Measurements from ENCODE around the gene C6orf89.
"Not testable (repeated sequence)": the region's sequence is repeated elsewhere in the genome, so short reads cannot be mapped to it uniquely, and the experiment has no call there.

The C6orf89 gene

GRCh38 chr6:36873612-36874442 is 11.9 kb upstream of the C6orf89 start:
- Histone ChIP-seq H3K9ac (ENCODE audit: low read length) (peak overlapping the region; percentile 91), H3K36me3 (ENCODE audit: control insufficient read depth, low read depth, low read length) (peaks cover 19% of the 10 kb centered on the region), H3K27me3 (ENCODE audit: control insufficient read depth, insufficient read depth, low read length) (no peaks in the 10 kb centered on the region), H3K4me1 (ENCODE audit: control insufficient read depth, low read depth, low read length) (peaks cover 5% of the 10 kb centered on the region), H3K4me3 (ENCODE audit: low read length) (peak overlapping the region; percentile 88), H3K27ac (ENCODE audit: low read length) (peak overlapping the region; percentile 97), H3K9me3 (ENCODE audit: control insufficient read depth, low read depth, low read length) (no peaks in the 10 kb centered on the region)

DNA sequence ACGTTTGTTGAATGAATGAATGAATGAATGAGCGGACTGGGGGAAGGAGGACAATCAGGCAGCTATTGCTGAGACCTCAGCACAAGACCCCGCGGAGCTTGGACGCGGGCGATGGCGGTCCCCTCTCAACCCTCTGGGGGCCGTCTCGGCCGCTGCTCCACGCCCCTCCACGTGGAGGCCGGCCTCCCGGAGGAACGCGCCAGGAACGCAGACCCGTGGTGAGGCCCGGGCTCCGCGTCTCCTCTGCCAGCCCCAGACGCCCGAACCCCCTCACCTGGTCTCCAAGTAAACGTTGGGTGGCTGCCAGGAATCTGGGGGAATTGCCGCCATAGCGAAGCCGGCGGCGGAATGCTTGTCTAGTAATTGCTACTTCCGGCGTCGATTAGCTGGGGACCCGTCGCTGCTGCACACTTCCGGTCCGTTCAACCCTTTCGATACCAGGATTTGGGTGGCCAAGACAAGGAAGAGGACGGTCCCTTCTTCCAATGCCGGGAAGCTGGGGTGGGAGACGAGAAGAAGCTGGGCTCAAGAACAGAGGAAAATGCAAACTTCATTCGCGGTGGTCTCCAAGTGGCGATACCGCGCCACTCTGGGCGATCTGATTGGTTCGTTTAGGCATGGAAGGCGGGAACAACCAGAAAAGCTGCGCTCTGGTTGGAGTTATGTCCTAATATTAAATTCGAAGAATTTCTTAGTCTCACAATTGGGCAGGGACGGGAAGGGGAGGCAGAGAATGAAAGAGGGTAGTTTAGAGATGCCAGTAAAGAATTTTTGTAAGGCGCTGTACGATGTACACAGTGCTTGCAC is 11.1 kb upstream of the C6orf89 start, which contains the start of gene PPIL1:
PPIL1 (minus strand) TSS at position 361 of the 807 bp plus-strand sequence; CDS start at position 330, 31 bp downstream.
- H3K36me3 ChIP-seq (ENCODE audit: control insufficient read depth, low read depth, low read length) = peaks cover 16% of the 10 kb centered on the region
- peak within 1 kb of the TSS; percentile 88 for H3K4me3 ChIP-seq (ENCODE audit: low read length)
- H3K9ac ChIP-seq (ENCODE audit: low read length) = peak within 1 kb of the TSS; percentile 91
- no peaks in the 10 kb centered on the region for H3K27me3 ChIP-seq (ENCODE audit: control insufficient read depth, insufficient read depth, low read length)
- H3K9me3 ChIP-seq (ENCODE audit: control insufficient read depth, low read depth, low read length) = no peaks in the 10 kb centered on the region
- peaks cover 5% of the 10 kb centered on the region for H3K4me1 ChIP-seq (ENCODE audit: control insufficient read depth, low read depth, low read length)
- peak within 1 kb of the TSS; percentile 97 for H3K27ac ChIP-seq (ENCODE audit: low read length)

GRCh38 chr6:36875250-36875633 is 10.5 kb upstream of the C6orf89 start:
- no peaks in the 10 kb centered on the region for H3K9me3 ChIP-seq (ENCODE audit: control insufficient read depth, low read depth, low read length)
- H3K4me3 ChIP-seq (ENCODE audit: low read length) = peak overlapping the region; percentile 88
- H3K27me3 ChIP-seq (ENCODE audit: control insufficient read depth, insufficient read depth, low read length) = no peaks in the 10 kb centered on the region
- peaks cover 5% of the 10 kb centered on the region for H3K4me1 ChIP-seq (ENCODE audit: control insufficient read depth, low read depth, low read length)
- peak overlapping the region; percentile 91 for H3K9ac ChIP-seq (ENCODE audit: low read length)
- peak overlapping the region; percentile 97 for H3K27ac ChIP-seq (ENCODE audit: low read length)
- peaks cover 13% of the 10 kb centered on the region for H3K36me3 ChIP-seq (ENCODE audit: control insufficient read depth, low read depth, low read length)

GRCh38 chr6:36884610-36885009 is 1.1 kb upstream of the C6orf89 start:
- Histone ChIP-seq H3K9ac (ENCODE audit: low read length) (no peak overlapping the region), H3K27ac (ENCODE audit: low read length) (no peak overlapping the region), H3K9me3 (ENCODE audit: control insufficient read depth, low read depth, low read length) (no peaks in the 10 kb centered on the region), H3K4me1 (ENCODE audit: control insufficient read depth, low read depth, low read length) (peaks cover 10% of the 10 kb centered on the region), H3K27me3 (ENCODE audit: control insufficient read depth, insufficient read depth, low read length) (no peaks in the 10 kb centered on the region), H3K36me3 (ENCODE audit: control insufficient read depth, low read depth, low read length) (no peaks in the 10 kb centered on the region), H3K4me3 (ENCODE audit: low read length) (no peak overlapping the region)

GRCh38 chr6:36886950-36887618 is 1.3 kb downstream of the C6orf89 start:
- no peaks in the 10 kb centered on the region for H3K36me3 ChIP-seq (ENCODE audit: control insufficient read depth, low read depth, low read length)
- peaks cover 10% of the 10 kb centered on the region for H3K4me1 ChIP-seq (ENCODE audit: control insufficient read depth, low read depth, low read length)
- H3K4me3 ChIP-seq (ENCODE audit: low read length) = peak overlapping the region; percentile 95
- no peak overlapping the region for H3K9ac ChIP-seq (ENCODE audit: low read length)
- H3K27ac ChIP-seq (ENCODE audit: low read length) = no peak overlapping the region
- H3K27me3 ChIP-seq (ENCODE audit: control insufficient read depth, insufficient read depth, low read length) = no peaks in the 10 kb centered on the region
- no peaks in the 10 kb centered on the region for H3K9me3 ChIP-seq (ENCODE audit: control insufficient read depth, low read depth, low read length)

- Histone ChIP-seq H3K36me3 (ENCODE audit: control insufficient read depth, low read depth, low read length) (no peaks in the 10 kb centered on the region), H3K9me3 (ENCODE audit: control insufficient read depth, low read depth, low read length) (no peaks in the 10 kb centered on the region), H3K27me3 (ENCODE audit: control insufficient read depth, insufficient read depth, low read length) (no peaks in the 10 kb centered on the region), H3K4me3 (ENCODE audit: low read length) (no peak overlapping the region), H3K4me1 (ENCODE audit: control insufficient read depth, low read depth, low read length) (peaks cover 10% of the 10 kb centered on the region), H3K9ac (ENCODE audit: low read length) (no peak overlapping the region), H3K27ac (ENCODE audit: low read length) (no peak overlapping the region)
Measured at GRCh38 chr6:36888115-36888643, 2.4 kb downstream of the C6orf89 start.

GRCh38 chr6:36888654-36889481 is 3.1 kb downstream of the C6orf89 start:
- Histone ChIP-seq H3K4me1 (ENCODE audit: control insufficient read depth, low read depth, low read length) (peaks cover 10% of the 10 kb centered on the region), H3K4me3 (ENCODE audit: low read length) (no peak overlapping the region), H3K27me3 (ENCODE audit: control insufficient read depth, insufficient read depth, low read length) (no peaks in the 10 kb centered on the region), H3K9ac (ENCODE audit: low read length) (no peak overlapping the region), H3K36me3 (ENCODE audit: control insufficient read depth, low read depth, low read length) (no peaks in the 10 kb centered on the region), H3K27ac (ENCODE audit: low read length) (no peak overlapping the region), H3K9me3 (ENCODE audit: control insufficient read depth, low read depth, low read length) (no peaks in the 10 kb centered on the region)

- H3K9me3 ChIP-seq (ENCODE audit: control insufficient read depth, low read depth, low read length) = no peaks in the 10 kb centered on the region
- no peak overlapping the region for H3K9ac ChIP-seq (ENCODE audit: low read length)
- peaks cover 10% of the 10 kb centered on the region for H3K4me1 ChIP-seq (ENCODE audit: control insufficient read depth, low read depth, low read length)
- no peaks in the 10 kb centered on the region for H3K27me3 ChIP-seq (ENCODE audit: control insufficient read depth, insufficient read depth, low read length)
- H3K36me3 ChIP-seq (ENCODE audit: control insufficient read depth, low read depth, low read length) = no peaks in the 10 kb centered on the region
- H3K4me3 ChIP-seq (ENCODE audit: low read length) = no peak overlapping the region
- H3K27ac ChIP-seq (ENCODE audit: low read length) = no peak overlapping the region
Measured at GRCh38 chr6:36890112-36890663, 4.4 kb downstream of the C6orf89 start.

DNA sequence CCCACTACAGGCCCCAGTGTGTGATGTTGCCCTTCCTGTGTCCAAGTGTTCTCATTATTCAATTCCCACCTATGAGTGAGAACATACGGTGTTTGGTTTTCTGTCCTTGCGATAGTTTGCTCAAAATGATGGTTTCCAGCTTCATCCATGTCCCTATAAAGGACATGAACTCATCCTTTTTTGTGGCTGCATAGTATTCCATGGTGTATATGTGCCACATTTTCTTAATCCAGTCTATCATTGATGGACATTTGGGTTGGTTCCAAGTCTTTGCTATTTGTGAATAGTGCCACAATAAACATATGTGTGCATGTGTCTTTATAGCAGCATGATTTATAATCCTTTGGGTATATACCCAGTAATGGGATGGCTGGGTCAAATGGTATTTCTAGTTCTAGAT is 5.4 kb downstream of the C6orf89 start:
- H3K36me3 ChIP-seq (ENCODE audit: control insufficient read depth, low read depth, low read length); H3K27me3 ChIP-seq (ENCODE audit: control insufficient read depth, insufficient read depth, low read length); H3K27ac ChIP-seq (ENCODE audit: low read length); H3K4me1 ChIP-seq (ENCODE audit: control insufficient read depth, low read depth, low read length); H3K4me3 ChIP-seq (ENCODE audit: low read length); H3K9me3 ChIP-seq (ENCODE audit: control insufficient read depth, low read depth, low read length); H3K9ac ChIP-seq (ENCODE audit: low read length): not testable (repeated sequence)

DNA sequence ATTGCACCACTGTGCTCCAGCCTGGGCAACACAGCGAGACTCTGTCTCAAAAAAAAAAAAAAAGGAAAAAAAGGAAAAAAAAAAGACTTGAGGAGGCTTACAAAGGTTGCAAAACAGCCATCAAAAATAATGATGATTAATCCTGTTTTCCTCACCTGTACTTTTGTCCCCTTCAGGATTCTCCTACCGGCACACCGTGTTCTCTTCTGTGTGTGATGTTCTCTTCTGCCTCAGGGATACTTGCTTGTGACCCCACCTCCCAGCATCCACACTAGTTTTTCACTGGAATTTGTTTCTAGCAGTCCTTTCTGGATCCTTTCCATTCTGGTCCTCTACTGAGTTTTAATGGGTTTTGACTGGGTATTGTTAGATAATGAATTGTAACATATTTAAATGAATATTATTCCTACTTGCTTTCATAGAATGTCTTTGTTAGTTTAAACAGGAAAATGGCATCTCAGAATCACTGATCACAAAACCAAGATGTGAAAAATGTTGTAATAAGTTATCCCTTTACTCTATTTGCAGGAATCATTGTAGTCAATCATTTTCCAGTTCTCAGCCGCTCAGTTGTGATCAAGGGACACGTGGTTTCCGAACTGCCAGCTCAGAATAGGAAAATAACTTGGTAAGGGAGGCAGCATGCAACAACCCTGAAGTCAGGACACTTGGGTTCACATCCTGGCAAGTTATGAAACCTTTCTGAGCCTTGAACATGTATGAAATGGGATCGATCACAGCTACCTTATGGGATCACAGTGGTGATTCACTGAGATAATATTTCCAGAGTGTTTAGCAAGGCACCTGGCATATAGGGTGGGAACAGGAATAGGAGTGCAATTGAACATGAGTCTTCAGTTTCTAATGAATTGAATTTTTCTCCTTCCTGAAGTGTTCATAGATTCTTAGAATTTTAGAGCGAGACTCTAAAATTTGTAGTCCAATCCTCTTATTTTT is 8.5 kb downstream of the C6orf89 start:
- Histone ChIP-seq H3K36me3 (ENCODE audit: control insufficient read depth, low read depth, low read length) (no peaks in the 10 kb centered on the region), H3K9ac (ENCODE audit: low read length) (no peak overlapping the region), H3K4me1 (ENCODE audit: control insufficient read depth, low read depth, low read length) (no peaks in the 10 kb centered on the region), H3K4me3 (ENCODE audit: low read length) (no peak overlapping the region), H3K9me3 (ENCODE audit: control insufficient read depth, low read depth, low read length) (no peaks in the 10 kb centered on the region), H3K27ac (ENCODE audit: low read length) (no peak overlapping the region), H3K27me3 (ENCODE audit: control insufficient read depth, insufficient read depth, low read length) (no peaks in the 10 kb centered on the region)
